ENCODE results near the gene RACK1. TPM values are rescaled to one million over a fixed set of nuclear protein-coding genes. Genes with fewer than 3 reads are reported as not detected.

The RACK1 gene
- polyA plus RNA-seq, 1 experiment: 8,520 TPM

DNA sequence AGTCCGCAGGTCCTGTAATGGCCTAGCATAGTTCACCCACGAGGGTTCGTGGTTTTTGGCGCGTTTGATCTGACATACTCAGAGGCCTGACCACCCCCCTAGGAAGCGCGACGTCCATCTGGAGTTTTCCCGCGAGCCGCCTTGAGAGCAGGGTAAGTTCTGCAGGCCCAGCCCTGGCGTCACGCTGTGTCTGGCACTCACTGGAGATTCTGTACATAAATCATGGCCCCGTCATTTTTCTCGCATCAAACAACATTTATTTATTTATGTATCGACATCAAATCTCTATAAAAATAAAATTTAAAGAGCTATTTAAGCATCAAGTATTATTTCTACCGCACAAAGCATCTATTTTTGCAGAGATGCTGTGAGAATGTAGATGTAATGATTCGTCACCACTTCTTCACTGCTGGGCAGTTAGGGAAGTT, 21.1 kb downstream of the RACK1 start:
- POLR2A ChIA-PET: no interaction called here
- DNase-seq (ENCODE audit: low read depth): no peak
- Histone ChIP-seq H3K27me3 (ENCODE audit: control insufficient read depth, insufficient read depth, low read length) (no peaks in the 10 kb centered on the region), H3K36me3 (ENCODE audit: control insufficient read depth, insufficient read depth, low read length) (no peaks in the 10 kb centered on the region), H3K4me3 (ENCODE audit: low read depth, low read length) (peak overlapping the region; percentile 65)
- TF ChIP-seq, protein P1, sequence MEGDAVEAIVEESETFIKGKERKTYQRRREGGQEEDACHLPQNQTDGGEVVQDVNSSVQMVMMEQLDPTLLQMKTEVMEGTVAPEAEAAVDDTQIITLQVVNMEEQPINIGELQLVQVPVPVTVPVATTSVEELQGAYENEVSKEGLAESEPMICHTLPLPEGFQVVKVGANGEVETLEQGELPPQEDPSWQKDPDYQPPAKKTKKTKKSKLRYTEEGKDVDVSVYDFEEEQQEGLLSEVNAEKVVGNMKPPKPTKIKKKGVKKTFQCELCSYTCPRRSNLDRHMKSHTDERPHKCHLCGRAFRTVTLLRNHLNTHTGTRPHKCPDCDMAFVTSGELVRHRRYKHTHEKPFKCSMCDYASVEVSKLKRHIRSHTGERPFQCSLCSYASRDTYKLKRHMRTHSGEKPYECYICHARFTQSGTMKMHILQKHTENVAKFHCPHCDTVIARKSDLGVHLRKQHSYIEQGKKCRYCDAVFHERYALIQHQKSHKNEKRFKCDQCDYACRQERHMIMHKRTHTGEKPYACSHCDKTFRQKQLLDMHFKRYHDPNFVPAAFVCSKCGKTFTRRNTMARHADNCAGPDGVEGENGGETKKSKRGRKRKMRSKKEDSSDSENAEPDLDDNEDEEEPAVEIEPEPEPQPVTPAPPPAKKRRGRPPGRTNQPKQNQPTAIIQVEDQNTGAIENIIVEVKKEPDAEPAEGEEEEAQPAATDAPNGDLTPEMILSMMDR (IDR thresholded peaks at IDR 0.05; ENCODE audit: insufficient read depth, low read depth, low read length): no peak
- CTCF ChIA-PET: interaction anchor here (1.7 to 2.1 kb wide), 2 partner anchors 16 to 38 kb away, joined by 5 to 11 read pairs; no protein-coding TSS in a partner anchor

DNA sequence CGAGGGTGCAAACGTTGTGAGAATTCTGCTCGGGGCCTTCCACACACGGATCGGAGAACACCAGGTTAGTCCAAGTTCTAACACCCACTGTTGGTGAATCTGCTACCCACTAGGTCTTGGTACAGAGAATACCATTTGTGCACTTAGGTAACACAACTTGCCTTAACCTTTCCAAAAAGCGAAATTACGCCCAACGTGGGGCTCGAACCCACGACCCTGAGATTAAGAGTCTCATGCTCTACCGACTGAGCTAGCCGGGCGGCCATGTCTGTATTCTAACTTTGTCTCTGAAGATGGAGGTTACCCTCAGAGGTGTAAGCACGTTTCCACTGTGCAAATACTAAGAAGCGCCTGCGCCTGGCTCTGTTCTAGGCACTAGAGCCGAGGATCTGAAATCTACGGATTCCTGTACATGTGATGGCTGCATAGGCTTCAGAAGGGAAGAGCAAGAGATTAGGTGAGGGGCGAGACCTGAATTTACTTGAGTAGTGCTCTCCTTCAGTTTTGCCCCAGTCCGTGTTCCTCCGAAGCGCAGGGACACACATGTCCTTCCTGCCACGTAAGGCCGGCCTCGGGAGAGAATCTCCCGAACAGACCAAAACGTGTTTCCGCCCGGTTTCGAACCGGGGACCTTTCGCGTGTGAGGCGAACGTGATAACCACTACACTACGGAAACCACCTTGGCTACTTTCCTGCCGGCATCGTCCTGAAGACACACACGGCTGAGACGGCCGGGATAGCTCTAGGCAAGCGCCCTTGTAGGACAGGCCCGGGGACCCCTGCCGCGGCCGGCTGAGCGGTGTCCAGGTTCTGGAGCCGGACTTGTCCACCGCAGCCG, 21.7 kb downstream of the RACK1 start:
- H3K4me3 ChIP-seq (ENCODE audit: low read depth, low read length): peak overlapping the region; percentile 65
- no peaks in the 10 kb centered on the region for H3K27me3 ChIP-seq (ENCODE audit: control insufficient read depth, insufficient read depth, low read length)
- H3K36me3 ChIP-seq (ENCODE audit: control insufficient read depth, insufficient read depth, low read length): no peaks in the 10 kb centered on the region
- peak; percentile 75 for DNase-seq (ENCODE audit: low read depth)
- CTCF ChIA-PET: interaction anchor here (1.7 to 2.1 kb wide), 2 partner anchors 15 to 37 kb away, joined by 5 to 11 read pairs; no protein-coding TSS in a partner anchor
- TF ChIP-seq, protein P1 (IDR thresholded peaks at IDR 0.05; ENCODE audit: insufficient read depth, low read depth, low read length): no peak
- POLR2A ChIA-PET: interaction anchor here (1.1 kb wide), 1 partner anchor 22 kb away, joined by 3 read pairs; no protein-coding TSS in a partner anchor

DNA sequence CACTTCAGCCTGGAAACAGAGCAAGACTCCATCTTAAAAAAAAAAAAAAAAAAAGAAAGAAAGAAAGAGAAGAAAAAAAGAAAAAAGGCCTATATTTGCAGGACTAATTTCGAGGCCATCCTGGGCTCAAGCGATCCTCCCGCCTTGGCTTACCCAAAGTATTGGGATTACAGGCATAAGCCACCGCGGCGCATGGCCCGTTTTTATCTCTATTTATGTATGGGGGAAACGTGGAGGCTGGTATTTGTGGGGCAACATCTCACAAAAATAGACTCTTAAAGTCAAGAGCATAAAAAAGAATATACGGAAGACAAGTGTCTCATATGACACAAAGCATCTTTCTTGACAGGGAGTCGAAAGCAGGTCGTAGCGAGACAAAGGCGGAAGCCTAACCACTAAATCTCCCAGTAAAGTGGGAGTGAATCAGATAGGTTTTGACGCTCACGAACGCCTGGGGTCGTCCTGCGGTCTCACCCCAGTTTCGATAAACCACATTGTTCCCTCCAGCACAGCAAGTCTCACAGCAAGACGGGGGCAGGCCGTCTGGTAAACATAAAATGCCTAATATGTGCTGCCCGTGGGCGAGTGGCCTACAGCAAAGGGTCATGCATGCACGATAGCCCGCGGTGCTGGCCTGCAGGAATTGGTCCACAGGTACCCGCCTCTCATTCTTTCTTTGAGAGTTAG, 22.5 kb downstream of the RACK1 start:
- TF ChIP-seq, protein P1 (IDR thresholded peaks at IDR 0.05; ENCODE audit: insufficient read depth, low read depth, low read length): no peak
- DNase-seq (ENCODE audit: low read depth): no peak
- ChIA-PET CTCF (no interaction called here), POLR2A (interaction anchor here (1.1 kb wide), 1 partner anchor 23 kb away, joined by 3 read pairs; no protein-coding TSS in a partner anchor)
- Histone ChIP-seq H3K36me3 (ENCODE audit: control insufficient read depth, insufficient read depth, low read length) (no peaks in the 10 kb centered on the region), H3K27me3 (ENCODE audit: control insufficient read depth, insufficient read depth, low read length) (no peaks in the 10 kb centered on the region), H3K4me3 (ENCODE audit: low read depth, low read length) (no peak overlapping the region)

DNA sequence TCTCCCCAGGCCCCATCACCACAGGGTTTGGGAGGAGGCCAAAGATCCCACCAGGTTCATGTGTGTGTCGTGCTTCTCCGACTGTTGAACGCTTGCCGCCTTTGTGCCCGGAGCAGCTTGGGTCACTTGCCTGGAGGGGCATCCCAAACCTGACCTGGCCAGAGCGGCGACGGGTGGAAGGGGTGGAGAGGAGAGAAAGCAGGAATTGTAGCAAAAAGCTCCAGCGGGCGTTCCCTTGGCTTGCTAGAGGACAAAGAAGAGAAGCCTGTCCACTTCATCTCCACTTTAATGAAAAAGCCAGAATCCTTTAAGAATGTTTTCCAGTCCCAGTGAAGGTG, 23.6 kb downstream of the RACK1 start:
- no peak overlapping the region for H3K4me3 ChIP-seq (ENCODE audit: low read depth, low read length)
- CTCF ChIA-PET: interaction anchor here (1.4 kb wide), 1 partner anchor 16 kb away, joined by 4 read pairs; the partner anchor contains the start of gene TRIM7

More for the DNA sequence above, 23.6 kb downstream of the RACK1 start:
- DNase-seq (ENCODE audit: low read depth): no peak
- Histone ChIP-seq H3K27me3 (ENCODE audit: control insufficient read depth, insufficient read depth, low read length) (no peaks in the 10 kb centered on the region), H3K36me3 (ENCODE audit: control insufficient read depth, insufficient read depth, low read length) (no peaks in the 10 kb centered on the region)
- POLR2A ChIA-PET: no interaction called here
- TF ChIP-seq, protein P1 (IDR thresholded peaks at IDR 0.05; ENCODE audit: insufficient read depth, low read depth, low read length): no peak
